HG03039 (cell line): ENCODE data around the gene TARP.
"Not testable (repeated sequence)": the region's sequence is repeated elsewhere in the genome, so short reads cannot be mapped to it uniquely, and the experiment has no call there.

Experiments
- ATAC-seq: cut with Tn5 transposase; IDR thresholded peaks from one replicate; pipeline ENCODE4 v1.9.1; 2021; ENCODE audit warnings: mild to moderate bottlenecking, moderate library complexity; ENCODE audit not compliant: unreplicated experiment

Gene TARP

GRCh38 chr7:38263274-38263673 is 10.2 kb downstream of the TARP start:
- not testable (repeated sequence) for ATAC-seq

GRCh38 chr7:38262545-38262944 is 10.9 kb downstream of the TARP start:
- no peak for ATAC-seq

GRCh38 chr7:38262026-38262425 is 11.4 kb downstream of the TARP start:
- not testable (repeated sequence) for ATAC-seq

GRCh38 chr7:38261601-38262000 is 11.8 kb downstream of the TARP start:
- ATAC-seq = not testable (repeated sequence)

GRCh38 chr7:38259157-38259556 is 14.3 kb downstream of the TARP start:
- ATAC-seq = not testable (repeated sequence)

GRCh38 chr7:38257350-38257677 is 16.1 kb downstream of the TARP start:
- no peak for ATAC-seq

- not testable (repeated sequence) for ATAC-seq
These were observed 23.6 kb downstream of the TARP start for GRCh38 chr7:38249849-38250248.

- ATAC-seq = no peak
These were observed 25.3 kb downstream of the TARP start for GRCh38 chr7:38248069-38248567.

GRCh38 chr7:38245409-38245977 is 27.9 kb downstream of the TARP start:
- ATAC-seq = no peak

- no peak for ATAC-seq
These were observed 28.9 kb downstream of the TARP start for GRCh38 chr7:38244516-38244915.

GRCh38 chr7:38243345-38243744 is 30.1 kb downstream of the TARP start:
- ATAC-seq = not testable (repeated sequence)

GRCh38 chr7:38242814-38243213 is 30.6 kb downstream of the TARP start:
- no peak for ATAC-seq

GRCh38 chr7:38241071-38241470 is 32.4 kb downstream of the TARP start:
- ATAC-seq = no peak

- not testable (repeated sequence) for ATAC-seq
These were observed 34.3 kb downstream of the TARP start for GRCh38 chr7:38239129-38239528.

GRCh38 chr7:38235606-38236005 is 37.8 kb downstream of the TARP start:
- no peak for ATAC-seq

- not testable (repeated sequence) for ATAC-seq
These were observed 38.7 kb downstream of the TARP start for GRCh38 chr7:38234759-38235158.

GRCh38 chr7:38232502-38233366 is 40.7 kb downstream of the TARP start:
- peak; percentile 68 for ATAC-seq

GRCh38 chr7:38229884-38230642 is 43.4 kb downstream of the TARP start:
- no peak for ATAC-seq

GRCh38 chr7:38229386-38229785 is 44.0 kb downstream of the TARP start:
- no peak for ATAC-seq

- ATAC-seq = no peak
These were observed 49.0 kb downstream of the TARP start for GRCh38 chr7:38224392-38224791.

- no peak for ATAC-seq
These were observed 50.1 kb downstream of the TARP start for GRCh38 chr7:38223306-38223705.
